NCI-H1417 (cell line): Measurements from ENCODE around the gene GET3.
A peak's percentile ranks its signal among the peaks of the same experiment; 100 is the strongest.

Experiments
- DNase-seq, 3 experiments: peaks; one replicate each; lab custom pipeline; 2025; lab: John Stamatoyannopoulos, UW

The GET3 gene

DNA sequence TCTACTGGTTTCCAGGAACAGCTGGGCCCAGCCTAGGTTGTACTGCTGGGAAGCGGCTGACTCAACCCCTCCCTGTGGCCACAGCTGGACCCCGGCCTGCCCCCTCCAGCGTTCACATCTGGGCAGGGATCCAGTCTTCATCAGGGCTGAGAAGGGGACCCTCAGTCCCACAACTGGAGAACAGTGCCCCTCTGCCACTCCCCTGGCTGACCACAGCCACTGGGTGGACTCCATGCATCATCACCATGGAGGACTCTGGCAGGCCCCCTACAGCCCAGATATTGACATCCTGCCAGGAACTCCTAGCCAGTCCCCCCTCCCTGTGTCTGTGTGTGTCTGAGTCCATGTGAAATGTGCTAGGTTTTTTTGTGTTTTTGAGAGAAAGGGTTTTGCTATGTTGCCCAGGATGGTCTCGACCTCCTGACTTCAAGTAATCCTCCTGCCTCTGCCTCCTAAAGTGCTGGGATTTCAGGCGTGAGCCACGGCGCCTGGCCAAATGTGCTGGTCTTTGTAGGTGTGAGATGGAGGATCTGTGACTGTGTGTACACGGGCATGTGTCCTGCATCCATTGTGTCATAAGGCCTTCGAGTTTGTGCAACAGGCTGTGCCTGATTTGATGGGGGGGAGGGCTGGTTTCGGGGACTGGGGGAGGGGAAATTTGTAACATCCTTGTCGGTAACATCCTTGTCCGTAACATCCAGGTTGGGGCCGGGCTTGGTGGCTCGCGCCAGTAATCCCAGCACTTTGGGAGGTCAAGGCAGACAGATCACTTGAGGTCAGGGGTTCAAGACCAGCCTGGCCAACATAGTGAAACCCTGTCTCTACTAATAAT, 42.1 kb downstream of the GET3 start:
- peak in 2 of 3 experiments; percentile 51 to 57 for DNase-seq

DNA sequence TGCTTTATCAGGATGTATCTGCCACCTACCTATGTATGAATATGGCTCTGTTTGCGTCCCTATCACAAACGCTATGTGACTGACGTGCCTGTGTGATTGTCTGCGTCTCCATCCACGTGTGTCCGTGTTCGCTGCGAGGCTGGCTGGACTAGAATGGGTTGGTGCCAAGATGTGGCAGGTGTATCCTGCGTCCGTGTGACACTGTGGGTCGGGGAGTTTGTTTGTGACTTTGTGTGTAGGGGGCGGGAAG, 44.8 kb downstream of the GET3 start:
- DNase-seq = no peak

DNA sequence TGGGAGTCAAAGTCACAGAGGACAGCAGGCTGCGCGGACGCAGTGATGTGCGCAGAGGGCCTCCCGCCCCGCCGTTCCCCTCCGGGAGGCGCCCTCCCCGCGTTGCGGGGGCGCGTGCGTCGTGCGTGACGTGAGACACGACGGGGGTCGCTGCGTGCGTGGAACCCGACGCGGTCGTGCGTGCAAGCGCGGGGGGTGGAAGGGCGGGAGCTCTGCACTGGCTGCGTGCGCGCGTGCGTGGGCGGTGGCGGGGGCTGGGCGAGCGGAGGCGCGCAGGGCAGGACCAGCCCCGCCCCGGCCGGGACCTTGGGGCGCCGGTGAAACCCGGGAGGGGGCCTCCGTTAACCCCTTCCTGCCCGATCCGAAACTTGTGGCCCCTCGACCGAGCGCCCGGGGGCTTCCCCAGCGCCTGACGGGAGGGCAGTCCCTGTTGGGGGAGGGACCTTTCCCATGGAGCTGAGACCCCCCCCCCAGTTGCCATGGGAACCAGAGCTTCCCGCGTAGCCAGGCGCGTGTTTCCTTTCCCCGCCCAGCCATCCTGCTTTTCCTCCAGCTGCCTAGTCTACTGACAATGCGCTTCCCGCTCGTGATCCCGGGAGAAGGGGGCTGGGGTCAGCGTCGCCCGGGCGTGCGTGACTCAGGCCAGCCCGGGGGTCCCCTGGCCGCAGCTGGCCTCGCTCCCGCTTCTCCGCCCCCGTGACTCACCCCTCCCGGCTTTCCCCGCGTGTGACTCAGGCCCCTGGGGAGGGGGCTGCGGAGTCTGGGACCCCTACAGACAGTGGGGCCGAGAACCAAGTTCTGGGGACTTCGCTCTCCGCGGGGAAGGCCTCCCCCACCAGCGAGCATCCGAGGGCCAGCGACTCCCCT, 45.4 kb downstream of the GET3 start:
- DNase-seq = peak; percentile 39 to 94 (median 92)

DNA sequence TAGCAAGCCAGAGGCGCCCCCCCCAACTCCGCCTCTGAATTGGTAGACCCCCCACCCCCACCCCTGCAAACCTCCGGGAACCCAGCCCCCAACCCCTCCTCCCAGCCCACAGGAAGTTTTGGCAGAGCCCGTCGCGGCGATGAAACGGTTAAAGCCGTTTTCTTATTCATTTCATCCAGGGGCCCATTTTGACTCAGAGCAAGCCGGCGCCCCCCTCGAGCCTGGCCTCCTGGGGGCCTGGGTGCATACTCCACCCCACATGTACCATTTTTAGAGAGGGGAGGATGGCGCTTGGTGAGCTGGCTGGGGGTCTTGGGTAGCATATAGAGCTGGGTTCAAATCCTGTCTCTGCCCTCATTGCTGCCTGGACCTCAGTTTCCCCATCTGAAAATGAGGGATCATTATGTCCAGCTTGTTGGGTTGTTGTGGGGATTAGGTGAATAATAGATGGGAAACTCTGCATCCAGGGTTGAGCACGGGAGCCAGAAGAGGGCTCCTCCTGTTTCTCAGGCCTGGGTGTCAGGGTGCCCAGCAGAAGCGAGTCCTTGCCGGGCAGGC, 46.1 kb downstream of the GET3 start:
- peak in 1 of 3 experiments; percentile 63 for DNase-seq

DNA sequence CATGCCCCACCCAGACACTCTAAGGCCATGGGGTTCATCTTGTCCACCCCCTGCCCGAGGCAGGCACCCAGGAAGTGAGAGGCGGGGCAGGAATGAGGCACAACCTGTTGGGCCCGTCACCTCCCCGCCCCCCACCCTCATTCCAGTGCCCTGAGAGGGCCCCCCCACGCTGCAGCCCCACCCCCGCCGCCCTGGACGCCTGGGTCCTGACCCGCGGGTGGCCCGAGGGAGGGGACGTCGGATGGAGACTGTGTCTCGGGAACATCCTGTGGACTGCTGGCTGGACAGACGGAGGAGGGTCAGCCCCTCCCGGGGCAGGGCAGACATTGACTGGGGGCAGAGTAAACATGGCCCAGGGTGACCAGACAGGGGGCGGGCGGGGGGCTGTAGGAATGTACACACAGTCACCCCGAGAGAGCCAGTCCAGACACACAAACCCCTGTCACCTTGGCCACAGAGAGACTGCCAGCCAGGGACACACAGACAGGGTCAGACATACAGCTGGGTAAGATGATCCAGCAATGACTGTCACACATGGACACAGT, 46.6 kb downstream of the GET3 start:
- DNase-seq = no peak

DNA sequence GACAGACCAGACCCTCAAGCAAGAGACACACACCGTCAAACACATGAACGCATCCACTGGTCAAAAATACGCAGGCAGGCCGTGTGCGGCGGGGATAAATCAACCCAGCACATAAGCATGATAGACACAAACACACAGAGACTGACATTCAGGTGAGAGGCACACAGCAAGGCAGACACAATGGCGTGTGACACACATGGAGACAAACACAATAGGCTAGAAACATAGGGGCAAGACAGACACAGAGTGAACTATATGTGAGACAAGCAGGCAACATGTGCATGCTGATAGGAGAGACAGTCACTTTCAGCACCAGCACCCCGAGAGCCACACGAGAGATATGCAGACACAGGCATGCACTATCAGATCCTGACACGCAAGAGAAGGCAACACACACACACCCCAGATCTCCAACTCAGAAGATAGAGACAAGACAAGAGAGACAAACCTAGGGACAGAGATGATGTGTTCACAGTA, 47.1 kb downstream of the GET3 start:
- DNase-seq = peak in 1 of 3 experiments; percentile 34

DNA sequence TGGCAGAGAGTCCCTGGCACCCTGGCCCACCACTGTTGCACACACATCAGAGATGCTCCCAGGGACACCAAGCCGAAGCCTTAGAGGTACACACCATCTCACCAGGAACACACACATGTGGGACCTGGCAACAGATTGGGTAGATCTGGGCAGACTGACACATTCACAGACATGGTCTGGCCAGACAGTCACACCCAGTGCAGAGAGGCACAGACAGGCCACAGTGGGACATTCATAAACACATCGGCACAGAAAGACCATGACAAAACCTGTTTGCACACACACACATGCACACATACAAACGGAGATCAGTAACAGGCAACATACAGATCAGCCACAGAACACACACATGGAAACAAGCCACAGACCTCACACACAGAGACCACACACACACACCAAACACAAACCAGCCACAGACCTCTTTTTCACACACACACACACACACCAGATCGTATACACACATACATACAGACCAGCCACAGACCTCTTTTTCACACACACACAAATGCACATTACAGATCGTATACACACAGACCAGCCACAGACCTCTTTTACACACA, 47.7 kb downstream of the GET3 start:
- DNase-seq = peak in 1 of 3 experiments; percentile 31

DNA sequence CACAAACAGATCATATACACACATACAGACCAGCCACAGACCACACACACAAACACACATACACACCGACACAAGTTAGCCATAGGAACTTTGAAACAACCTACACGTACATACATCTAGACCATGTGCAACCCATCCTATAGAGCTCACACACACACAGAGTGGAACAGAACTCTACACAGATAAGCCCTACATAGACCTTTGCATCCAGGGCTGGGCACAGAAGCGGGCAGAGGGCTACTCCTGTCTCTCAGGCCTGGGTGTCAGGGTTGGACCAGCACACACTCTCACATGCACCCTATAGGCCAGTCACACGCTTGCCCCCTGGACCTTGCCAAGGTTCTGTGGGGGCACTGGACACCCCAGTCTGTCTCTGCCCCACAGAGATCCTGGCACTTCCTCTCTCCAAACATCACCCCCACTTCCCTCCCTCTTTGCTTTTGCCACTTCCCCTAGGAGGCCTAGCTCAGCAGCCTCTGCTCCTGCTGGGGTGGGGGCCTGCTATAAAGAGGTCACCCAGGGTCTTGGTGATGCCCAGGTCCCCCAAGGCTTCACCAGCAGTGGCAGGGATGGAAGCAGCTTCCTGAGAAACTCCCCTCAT, 48.2 kb downstream of the GET3 start:
- DNase-seq = no peak

DNA sequence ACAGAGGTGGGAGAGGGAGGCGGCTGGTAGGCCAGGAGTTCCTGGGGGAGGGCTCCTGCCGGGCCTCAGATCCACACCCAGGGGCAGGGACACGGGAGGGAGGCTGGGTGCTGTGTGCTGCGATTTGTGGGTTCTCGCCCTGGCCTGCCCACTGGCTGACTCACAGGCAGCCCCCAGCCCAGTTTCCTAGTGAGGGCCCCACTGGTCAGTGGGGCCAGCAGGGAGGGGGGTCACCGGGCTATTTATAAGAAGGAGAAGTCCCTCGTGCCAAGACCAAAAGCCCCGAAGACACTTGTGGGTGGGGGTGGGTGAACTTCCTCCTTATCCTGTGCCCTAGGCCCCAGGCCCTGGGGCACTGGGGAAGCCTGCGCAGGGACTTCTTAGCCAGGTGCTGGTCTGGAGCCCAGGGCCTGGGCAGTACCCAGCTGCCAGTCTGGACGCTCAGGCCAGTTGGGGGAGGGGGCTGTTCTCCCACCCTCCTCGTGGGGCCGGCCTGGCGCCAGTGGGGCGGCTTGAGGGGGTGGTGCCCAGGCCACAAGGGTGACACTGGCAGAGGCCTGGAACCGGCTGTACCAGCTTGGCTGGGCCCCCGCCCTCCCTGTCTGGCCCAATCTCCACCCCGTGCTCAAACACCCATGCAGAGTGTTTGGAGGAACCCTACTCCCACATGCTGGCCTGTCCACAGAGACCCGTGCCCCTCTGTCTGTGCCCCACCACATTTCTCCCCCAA, 49.0 kb downstream of the GET3 start:
- DNase-seq = peak in 1 of 3 experiments; percentile 14

DNA sequence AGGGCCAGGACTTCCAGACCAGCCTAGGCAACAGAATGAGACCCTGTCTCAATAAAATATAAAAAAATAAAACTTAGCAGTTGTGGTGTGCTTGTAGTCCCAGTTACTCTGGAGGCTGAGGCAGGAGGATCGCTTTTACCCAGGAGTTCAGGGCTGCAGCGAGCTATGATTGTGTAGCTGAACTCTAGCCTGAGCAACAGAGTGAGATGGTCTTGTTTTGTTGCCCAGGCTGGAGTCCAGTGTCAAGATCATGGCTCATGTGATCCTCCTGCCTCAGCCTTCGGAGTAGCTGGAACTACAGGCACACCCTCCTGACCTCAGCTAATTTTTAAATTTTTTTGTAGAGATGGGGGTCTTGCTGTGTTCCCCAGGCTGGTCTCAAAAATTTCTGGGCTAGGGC, 49.7 kb downstream of the GET3 start:
- DNase-seq = no peak

DNA sequence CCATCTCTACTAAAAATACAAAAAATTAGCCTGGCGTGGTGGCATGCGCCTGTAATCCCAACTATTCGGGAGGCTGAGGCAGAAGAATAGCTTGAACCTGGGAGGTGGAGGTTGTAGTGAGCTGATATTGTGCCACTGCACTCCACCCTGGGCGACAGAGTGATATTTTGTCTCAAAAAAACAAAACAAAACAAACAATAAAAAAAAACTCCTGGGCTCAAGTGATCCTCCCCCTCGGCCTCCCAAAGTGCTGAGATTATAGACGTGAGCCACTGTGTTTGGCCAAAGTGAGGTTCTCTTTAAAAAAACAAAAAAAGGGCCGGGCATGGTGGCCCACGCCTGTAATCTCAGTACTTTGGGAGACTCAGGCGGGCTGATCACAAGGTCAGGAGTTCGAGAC, 50.2 kb downstream of the GET3 start:
- DNase-seq = no peak

DNA sequence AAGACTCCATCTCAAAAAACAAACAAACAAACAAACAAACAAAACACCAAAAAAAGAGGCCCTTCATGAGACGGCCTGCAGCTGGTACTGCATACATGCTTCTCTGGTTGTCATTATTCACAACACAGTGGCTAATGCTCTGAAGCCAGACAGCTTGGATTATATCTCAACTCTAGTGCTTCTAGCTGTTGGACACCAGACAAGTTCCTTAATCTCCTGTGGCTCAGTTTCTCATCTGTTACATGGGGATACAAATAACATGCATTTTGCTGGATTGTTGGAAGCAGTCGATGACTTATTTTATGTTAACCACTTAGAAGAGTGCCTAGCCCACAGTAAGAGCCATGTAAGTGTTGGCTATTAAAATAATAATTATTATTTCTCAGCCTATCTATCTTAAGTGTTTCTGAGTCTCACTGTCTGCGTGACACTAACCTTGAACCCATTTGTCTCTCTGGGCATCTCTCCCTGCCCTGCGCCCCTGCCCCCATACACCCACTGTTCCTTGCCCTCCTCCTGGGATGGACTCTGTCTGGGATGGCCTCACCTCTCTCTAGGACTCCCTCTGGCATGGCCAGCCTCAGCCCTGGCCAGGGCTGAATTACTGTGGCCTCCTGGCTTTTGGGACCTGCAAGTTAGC, 50.9 kb downstream of the GET3 start:
- DNase-seq = no peak

DNA sequence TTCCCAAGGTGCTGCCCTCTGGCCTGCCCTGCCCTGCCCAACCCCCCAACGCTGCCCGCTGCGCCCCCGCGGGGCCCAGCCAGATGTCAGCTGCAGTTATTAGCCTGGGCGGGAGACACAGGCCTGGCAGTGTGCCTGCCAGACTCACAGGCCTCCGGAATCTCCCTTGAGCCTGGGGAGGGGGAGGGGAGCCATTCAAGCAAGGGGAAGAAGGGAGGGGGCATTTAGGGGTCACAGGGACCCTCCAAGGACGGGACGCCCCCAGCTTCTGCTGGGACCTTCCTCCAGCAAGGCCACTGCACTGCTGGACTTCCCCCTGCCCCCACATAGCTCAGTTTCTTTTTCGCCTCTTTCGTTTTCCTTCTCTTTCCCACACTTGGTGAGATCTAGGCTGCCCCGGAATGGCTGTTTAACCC, 51.4 kb downstream of the GET3 start:
- peak in 2 of 3 experiments; percentile 84 to 93 for DNase-seq

DNA sequence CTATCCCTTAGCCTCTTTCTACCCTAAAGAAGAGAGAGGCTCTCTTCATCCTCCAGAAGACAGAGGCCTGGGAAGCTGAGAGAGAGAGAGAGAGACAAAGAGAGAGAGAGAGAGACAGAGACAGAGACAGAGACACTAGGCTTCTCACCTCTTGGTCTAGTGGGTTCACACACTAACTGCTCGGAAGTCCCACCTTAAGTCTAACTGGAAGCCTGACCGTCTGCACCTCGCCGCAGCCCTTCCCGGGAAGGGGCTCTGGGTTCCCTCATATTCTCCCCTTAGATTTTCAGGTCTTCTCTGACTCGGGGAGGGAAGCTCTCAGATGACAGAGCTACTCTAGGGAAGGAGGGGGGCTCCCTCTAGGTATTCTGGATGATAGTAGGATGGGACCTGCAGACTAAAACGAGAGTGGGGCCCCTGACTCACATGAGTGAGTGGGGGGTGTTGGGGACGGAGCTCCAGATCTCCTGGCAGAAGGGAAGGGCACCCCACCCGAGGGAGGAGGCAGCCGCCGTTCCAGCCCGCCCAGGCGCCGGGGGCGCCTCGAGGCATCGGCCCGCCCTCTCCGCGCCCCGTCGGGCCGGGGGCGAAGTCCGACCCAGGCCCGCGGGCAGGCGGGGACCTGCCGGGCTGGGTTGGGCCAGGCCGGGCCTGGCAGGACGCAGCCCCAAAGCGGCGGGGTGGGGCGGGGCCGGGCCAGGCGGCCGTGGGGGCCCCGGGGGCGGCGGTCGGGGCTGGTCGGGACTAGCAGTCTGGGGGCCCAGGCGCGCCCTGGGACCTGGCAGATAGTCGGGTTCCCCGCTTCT, 52.0 kb downstream of the GET3 start:
- DNase-seq = peak in 1 of 3 experiments; percentile 74

DNA sequence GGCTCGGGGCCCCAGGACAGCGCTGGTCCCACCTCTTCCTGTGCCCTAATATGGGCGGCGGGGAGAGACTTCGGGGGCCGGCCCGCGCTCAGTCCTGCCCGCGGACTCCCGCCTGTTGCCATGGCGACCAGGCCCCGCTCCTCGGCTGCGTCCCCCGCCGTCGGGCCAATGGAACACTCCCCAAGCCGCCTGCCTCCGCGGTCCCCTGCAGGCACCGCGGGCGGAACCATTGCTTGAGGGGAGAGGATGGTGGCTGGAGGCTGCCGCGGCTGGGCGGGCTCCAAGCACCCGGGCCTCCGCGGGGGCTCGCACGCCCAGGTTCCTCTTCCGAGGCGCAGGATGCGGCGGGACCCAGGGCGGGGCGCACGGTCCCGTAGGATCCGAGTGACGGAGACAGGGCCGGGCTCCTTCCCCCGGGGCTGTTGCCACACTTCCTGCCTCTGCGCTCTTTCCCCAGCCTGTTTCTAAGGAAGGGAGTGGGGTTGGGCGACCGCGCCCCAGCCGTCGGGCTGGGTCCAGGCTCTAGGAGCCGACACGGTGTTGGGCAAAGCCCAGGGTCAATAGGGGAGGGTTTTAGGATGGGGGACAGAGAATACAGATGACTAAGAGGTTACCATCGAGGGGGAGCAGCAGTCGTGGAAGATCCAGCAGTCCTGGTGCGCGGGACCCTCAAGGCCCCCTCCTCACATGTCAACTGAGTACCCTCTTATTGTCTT, 52.8 kb downstream of the GET3 start:
- DNase-seq = peak; percentile 83 to 98 (median 98)

DNA sequence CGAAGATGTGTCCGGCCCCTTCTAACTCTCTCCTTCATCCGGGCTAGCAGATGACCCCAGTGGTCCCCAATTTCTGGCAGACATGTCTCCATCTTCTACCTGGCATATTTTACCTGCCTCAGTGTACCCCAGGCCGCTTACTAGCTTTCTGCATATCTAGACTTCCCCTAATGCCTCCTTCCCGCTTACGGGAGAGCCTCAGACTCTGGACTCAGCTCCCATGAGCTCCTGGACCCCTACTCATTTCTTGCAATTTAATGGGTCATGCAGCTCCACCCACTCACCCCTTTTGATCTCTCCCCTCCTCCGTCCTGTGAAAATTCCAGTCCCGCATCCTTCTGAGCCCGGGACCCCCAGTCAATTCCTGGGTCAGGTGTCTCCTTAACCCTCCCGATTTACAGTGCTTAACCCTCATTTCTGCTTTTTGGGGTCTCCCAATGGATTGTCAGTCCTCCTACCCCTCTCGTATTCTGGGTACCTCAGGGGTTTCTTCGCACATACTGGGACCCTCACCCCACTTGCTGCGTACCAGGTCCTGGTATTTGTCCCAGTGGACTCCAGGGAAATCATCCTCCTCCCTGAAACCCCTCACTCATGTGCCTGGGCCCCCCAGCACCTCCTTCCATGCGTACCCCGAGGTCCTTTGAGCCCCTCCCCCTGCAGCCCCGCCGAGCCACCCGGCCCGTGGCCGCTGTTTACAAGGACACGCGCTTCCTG, 53.5 kb downstream of the GET3 start:
- no peak for DNase-seq

DNA sequence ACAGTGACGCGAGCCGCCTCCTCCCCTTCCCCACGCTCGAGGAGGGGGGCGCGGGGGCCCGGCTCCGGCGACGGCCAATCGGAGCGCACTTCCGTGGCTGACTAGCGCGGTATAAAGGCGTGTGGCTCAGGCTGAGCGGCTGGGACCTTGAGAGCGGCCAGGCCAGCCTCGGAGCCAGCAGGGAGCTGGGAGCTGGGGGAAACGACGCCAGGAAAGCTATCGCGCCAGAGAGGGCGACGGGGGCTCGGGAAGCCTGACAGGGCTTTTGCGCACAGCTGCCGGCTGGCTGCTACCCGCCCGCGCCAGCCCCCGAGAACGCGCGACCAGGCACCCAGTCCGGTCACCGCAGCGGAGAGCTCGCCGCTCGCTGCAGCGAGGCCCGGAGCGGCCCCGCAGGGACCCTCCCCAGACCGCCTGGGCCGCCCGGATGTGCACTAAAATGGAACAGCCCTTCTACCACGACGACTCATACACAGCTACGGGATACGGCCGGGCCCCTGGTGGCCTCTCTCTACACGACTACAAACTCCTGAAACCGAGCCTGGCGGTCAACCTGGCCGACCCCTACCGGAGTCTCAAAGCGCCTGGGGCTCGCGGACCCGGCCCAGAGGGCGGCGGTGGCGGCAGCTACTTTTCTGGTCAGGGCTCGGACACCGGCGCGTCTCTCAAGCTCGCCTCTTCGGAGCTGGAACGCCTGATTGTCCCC, 54.2 kb downstream of the GET3 start, which contains the start of gene JUNB:
TSS of gene JUNB (plus strand) at position 142 of the 706 bp plus-strand sequence. CDS start at position 428, 286 bp downstream.
- DNase-seq = peak; percentile 89 to 97 (median 94)
